Measurements from ENCODE around the gene PAWR.

Gene PAWR

GRCh38 chr12:79537675-79538074 is 153.1 kb downstream of the PAWR start:
- Histone ChIP-seq H3K9ac (ENCODE audit: insufficient read length) (no peak overlapping the region), H3K36me3 (ENCODE audit: insufficient read depth, low read length) (no peaks in the 10 kb centered on the region), H3K9me3 (ENCODE audit: low read depth, low read length) (no peaks in the 10 kb centered on the region), H3K4me3 (no peak overlapping the region), H3K27ac (no peak overlapping the region)
- DNase-seq (ENCODE audit: low read depth, low spot score), result no peak
- TF ChIP-seq POLR2AphosphoS5 (IDR thresholded peaks at IDR 0.05; ENCODE audit: borderline replicate concordance, low read depth, low read length) (no peak), FOXP2 (optimal IDR thresholded peaks at IDR 0.05; ENCODE audit: control extremely low read depth, extremely low read length, insufficient read depth) (no peak), EZH2 (IDR thresholded peaks at IDR 0.05) (no peak)

- no peak for DNase-seq (ENCODE audit: low read depth, low spot score)
- H3K36me3 ChIP-seq (ENCODE audit: insufficient read depth, low read length), result no peaks in the 10 kb centered on the region
- no peak overlapping the region for H3K27ac ChIP-seq
- no peak overlapping the region for H3K9ac ChIP-seq (ENCODE audit: insufficient read length)
- no peak for TF ChIP-seq POLR2AphosphoS5 (IDR thresholded peaks at IDR 0.05; ENCODE audit: borderline replicate concordance, low read depth, low read length)
- TF ChIP-seq EZH2 (IDR thresholded peaks at IDR 0.05), result no peak
- TF ChIP-seq FOXP2 (optimal IDR thresholded peaks at IDR 0.05; ENCODE audit: control extremely low read depth, extremely low read length, insufficient read depth), result no peak
- H3K9me3 ChIP-seq (ENCODE audit: low read depth, low read length), result no peaks in the 10 kb centered on the region
- H3K4me3 ChIP-seq, result no peak overlapping the region
These were observed 155.0 kb downstream of the PAWR start for GRCh38 chr12:79535751-79536150.
